ENCODE results near the gene BCL2L13. TPM values are rescaled to one million over a fixed set of nuclear protein-coding genes. Genes with fewer than 3 reads are reported as not detected.

Gene BCL2L13
- polyA plus RNA-seq, 1 experiment, result 64.1 TPM

DNA sequence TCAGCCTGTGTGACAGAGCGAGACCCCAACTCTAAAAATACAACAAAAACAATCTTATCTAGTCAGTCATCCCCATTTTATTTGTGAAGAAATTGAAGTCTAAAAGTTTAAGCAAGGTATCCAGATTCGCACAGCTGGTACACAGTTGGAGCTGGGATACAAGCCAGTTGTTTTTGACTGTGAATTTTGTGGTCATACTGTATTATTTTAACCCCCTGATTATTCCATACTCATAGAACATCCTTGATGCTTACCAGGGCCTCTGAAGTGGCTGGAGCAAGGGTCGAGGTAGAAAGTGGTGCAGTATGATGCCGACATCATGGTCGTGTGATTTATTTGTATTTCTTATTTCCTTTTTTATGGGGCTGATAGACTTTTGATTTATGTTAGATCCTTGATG, 85.7 kb downstream of the BCL2L13 start:
- no peak for DNase-seq (ENCODE audit: low read depth, low spot score)
- no peaks in the 10 kb centered on the region for H3K27me3 ChIP-seq (ENCODE audit: control insufficient read depth, insufficient read depth, low read length)
- H3K9me3 ChIP-seq (ENCODE audit: control insufficient read depth, insufficient read depth, low read length), result no peaks in the 10 kb centered on the region
- TF ChIP-seq, protein P1, sequence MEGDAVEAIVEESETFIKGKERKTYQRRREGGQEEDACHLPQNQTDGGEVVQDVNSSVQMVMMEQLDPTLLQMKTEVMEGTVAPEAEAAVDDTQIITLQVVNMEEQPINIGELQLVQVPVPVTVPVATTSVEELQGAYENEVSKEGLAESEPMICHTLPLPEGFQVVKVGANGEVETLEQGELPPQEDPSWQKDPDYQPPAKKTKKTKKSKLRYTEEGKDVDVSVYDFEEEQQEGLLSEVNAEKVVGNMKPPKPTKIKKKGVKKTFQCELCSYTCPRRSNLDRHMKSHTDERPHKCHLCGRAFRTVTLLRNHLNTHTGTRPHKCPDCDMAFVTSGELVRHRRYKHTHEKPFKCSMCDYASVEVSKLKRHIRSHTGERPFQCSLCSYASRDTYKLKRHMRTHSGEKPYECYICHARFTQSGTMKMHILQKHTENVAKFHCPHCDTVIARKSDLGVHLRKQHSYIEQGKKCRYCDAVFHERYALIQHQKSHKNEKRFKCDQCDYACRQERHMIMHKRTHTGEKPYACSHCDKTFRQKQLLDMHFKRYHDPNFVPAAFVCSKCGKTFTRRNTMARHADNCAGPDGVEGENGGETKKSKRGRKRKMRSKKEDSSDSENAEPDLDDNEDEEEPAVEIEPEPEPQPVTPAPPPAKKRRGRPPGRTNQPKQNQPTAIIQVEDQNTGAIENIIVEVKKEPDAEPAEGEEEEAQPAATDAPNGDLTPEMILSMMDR (IDR thresholded peaks at IDR 0.05; ENCODE audit: low read depth, low read length), result no peak
- H3K27ac ChIP-seq (ENCODE audit: low read depth, low read length), result no peak overlapping the region
- ChIA-PET CTCF (interaction anchor here (0.7 to 2.7 kb wide), 2 partner anchors 17 to 18 kb away, joined by 3 to 9 read pairs; no protein-coding TSS in a partner anchor), POLR2A (interaction anchor here (0.6 kb wide), 1 partner anchor 126 kb away, joined by 5 read pairs; no protein-coding TSS in a partner anchor)
- H3K4me3 ChIP-seq (ENCODE audit: low read depth, low read length), result no peak overlapping the region

DNA sequence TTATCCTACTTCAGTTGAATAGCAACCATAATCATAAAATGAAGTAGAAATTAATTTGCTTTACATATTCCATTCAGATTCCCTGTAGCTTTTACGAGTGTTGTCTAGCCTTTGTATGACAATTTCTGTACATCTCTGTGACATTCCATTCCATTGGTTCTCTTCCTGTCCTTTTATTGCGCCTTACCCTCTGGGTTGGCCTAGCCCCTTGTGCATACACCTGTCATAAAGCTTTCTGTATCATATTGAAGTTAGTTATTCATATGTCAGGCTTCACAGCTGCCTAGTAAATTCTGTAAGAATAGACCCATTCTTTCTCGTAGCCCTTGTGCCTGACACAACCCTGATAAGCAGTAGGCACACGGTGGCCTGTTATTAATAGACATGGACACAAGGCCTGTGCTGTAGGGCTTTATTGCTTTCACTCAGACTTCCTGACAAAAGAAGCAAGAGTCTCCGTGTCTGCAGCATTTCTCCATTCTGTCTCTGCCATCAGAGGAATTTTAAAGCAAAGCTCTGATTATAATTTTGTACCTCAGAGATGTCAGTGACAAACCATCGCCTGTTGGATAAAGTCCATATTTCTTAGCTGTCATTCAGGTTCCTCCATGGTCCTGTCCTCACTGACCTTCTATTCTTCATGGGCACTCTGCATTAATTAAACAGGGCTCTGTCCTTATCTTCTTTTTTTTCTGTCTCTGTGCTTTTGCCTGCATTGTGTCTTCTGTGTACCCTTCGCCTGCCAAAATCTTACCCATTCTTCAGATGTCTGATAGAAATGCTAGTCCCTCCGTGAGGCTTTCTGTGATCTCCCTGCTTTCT, 86.3 kb downstream of the BCL2L13 start:
- H3K9me3 ChIP-seq (ENCODE audit: control insufficient read depth, insufficient read depth, low read length), result no peaks in the 10 kb centered on the region
- no peak for DNase-seq (ENCODE audit: low read depth, low spot score)
- H3K4me3 ChIP-seq (ENCODE audit: low read depth, low read length), result no peak overlapping the region
- POLR2A ChIA-PET, result no interaction called here
- CTCF ChIA-PET, result no interaction called here
- no peaks in the 10 kb centered on the region for H3K27me3 ChIP-seq (ENCODE audit: control insufficient read depth, insufficient read depth, low read length)
- TF ChIP-seq, protein P1 (IDR thresholded peaks at IDR 0.05; ENCODE audit: low read depth, low read length), result no peak
- no peak overlapping the region for H3K27ac ChIP-seq (ENCODE audit: low read depth, low read length)

DNA sequence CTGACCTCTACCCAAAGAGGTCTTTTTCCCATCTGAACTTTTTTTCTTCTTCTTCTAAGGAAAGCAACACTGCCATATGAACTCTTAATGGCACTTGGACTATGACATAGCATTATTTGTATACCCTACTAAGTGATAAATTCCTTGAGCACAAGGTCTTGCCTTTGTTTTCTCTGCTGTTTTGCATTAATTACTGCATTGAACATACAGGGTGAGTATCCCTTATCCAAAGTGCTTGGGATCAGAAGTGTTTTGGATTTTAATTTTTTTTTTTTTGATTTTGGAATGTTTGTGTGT, 86.9 kb downstream of the BCL2L13 start:
- H3K9me3 ChIP-seq (ENCODE audit: control insufficient read depth, insufficient read depth, low read length), result no peaks in the 10 kb centered on the region
- POLR2A ChIA-PET, result no interaction called here
- no peak overlapping the region for H3K27ac ChIP-seq (ENCODE audit: low read depth, low read length)
- H3K27me3 ChIP-seq (ENCODE audit: control insufficient read depth, insufficient read depth, low read length), result no peaks in the 10 kb centered on the region
- no peak overlapping the region for H3K4me3 ChIP-seq (ENCODE audit: low read depth, low read length)
- TF ChIP-seq, protein P1 (IDR thresholded peaks at IDR 0.05; ENCODE audit: low read depth, low read length), result no peak
- no peak for DNase-seq (ENCODE audit: low read depth, low spot score)
- CTCF ChIA-PET, result no interaction called here

DNA sequence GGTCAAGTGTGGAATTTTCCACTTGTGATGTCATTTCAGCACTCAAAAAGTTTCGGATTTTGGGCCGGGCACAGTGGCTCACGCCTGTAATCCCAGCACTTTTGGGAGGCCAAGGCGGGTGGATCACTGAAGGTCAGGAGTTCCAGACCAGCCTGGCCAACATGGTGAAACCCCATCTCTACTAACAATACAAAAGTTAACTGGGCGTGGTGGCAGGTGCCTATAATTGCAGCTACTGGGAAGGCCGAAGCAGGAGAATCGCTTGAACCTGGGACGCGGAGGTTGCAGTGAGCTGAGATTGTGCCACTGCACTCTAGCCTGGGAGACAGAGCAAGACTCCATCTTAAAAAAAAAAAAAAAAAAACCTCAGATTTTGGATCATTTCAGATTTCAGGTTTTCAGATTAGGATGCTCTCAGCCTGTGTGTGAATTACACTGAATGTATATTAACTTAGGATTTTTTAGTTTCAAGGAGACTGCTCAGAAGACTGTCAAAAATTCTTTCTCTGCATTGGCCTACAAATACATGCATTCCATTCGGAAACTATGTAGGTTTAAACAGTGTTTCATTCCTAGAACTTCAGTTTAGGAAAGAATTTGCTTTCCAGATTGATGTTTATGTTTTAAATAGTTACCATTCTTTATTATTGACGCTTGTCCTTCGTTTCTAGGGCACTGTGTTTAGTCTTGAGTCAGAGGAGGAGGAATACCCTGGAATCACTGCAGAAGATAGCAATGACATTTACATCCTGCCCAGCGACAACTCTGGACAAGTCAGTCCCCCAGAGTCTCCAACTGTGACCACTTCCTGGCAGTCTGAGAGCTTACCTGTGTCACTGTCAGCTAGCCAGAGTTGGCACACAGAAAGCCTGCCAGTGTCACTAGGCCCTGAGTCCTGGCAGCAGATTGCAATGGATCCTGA, 87.7 kb downstream of the BCL2L13 start:
- TF ChIP-seq, protein P1 (IDR thresholded peaks at IDR 0.05; ENCODE audit: low read depth, low read length), result no peak
- Histone ChIP-seq H3K27ac (ENCODE audit: low read depth, low read length) (peak overlapping the region; percentile 89), H3K27me3 (ENCODE audit: control insufficient read depth, insufficient read depth, low read length) (no peaks in the 10 kb centered on the region), H3K4me3 (ENCODE audit: low read depth, low read length) (no peak overlapping the region), H3K9me3 (ENCODE audit: control insufficient read depth, insufficient read depth, low read length) (no peaks in the 10 kb centered on the region)
- CTCF ChIA-PET, result interaction anchor here (1.0 kb wide), 1 partner anchor 16 kb away, joined by 3 read pairs; no protein-coding TSS in a partner anchor
- peak; percentile 27 for DNase-seq (ENCODE audit: low read depth, low spot score)
- POLR2A ChIA-PET, result interaction anchor here (0.7 kb wide), 1 partner anchor 87 kb away, joined by 3 read pairs; the partner anchor contains the start of gene BCL2L13

Measured in AG04450 (cell line).